ENCODE data around the gene HBG1. TPM values are rescaled to one million over a fixed set of nuclear protein-coding genes. Genes with fewer than 3 reads are reported as not detected.

The HBG1 gene
- total RNA-seq, 1 experiment from 2014 or later: not detected

DNA sequence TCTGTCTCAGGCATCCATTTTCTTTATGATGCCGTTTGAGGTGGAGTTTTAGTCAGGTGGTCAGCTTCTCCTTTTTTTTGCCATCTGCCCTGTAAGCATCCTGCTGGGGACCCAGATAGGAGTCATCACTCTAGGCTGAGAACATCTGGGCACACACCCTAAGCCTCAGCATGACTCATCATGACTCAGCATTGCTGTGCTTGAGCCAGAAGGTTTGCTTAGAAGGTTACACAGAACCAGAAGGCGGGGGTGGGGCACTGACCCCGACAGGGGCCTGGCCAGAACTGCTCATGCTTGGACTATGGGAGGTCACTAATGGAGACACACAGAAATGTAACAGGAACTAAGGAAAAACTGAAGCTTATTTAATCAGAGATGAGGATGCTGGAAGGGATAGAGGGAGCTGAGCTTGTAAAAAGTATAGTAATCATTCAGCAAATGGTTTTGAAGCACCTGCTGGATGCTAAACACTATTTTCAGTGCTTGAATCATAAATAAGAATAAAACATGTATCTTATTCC, 31.0 kb upstream of the HBG1 start:
- H3K4me1 ChIP-seq (ENCODE audit: insufficient read depth, low read length): no peaks in the 10 kb centered on the region
- no peak overlapping the region for H2BK20ac ChIP-seq (ENCODE audit: low read depth, low read length, poor library complexity, severe bottlenecking)
- TF ChIP-seq, protein P1, sequence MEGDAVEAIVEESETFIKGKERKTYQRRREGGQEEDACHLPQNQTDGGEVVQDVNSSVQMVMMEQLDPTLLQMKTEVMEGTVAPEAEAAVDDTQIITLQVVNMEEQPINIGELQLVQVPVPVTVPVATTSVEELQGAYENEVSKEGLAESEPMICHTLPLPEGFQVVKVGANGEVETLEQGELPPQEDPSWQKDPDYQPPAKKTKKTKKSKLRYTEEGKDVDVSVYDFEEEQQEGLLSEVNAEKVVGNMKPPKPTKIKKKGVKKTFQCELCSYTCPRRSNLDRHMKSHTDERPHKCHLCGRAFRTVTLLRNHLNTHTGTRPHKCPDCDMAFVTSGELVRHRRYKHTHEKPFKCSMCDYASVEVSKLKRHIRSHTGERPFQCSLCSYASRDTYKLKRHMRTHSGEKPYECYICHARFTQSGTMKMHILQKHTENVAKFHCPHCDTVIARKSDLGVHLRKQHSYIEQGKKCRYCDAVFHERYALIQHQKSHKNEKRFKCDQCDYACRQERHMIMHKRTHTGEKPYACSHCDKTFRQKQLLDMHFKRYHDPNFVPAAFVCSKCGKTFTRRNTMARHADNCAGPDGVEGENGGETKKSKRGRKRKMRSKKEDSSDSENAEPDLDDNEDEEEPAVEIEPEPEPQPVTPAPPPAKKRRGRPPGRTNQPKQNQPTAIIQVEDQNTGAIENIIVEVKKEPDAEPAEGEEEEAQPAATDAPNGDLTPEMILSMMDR (conservative IDR thresholded peaks at IDR 0.05): no peak
- H3K4ac ChIP-seq (ENCODE audit: low read depth, low read length): no peak overlapping the region
- Mint-ChIP-seq H3K4me1 (peaks cover 4 to 7% of the 10 kb centered on the region in 2 experiments), H3K36me3 (ENCODE audit: insufficient read depth in 1 of 3, low read depth in 3 of 3) (no peaks in the 10 kb centered on the region; a peak in 1 of 7 replicates), H3K4me3 (no peak overlapping the region), H3K9me3 (no peaks in the 10 kb centered on the region), H3K27me3 (ENCODE audit: low read depth) (no peaks in the 10 kb centered on the region; the same call in 1 of the 2 replicates), H3K27ac (peak overlapping the region in 2 of 3 experiments; percentile 26 to 85; a peak in 3 of 7 replicates)
- WGBS (ENCODE audit: extremely low coverage, insufficient read length, low lambda C conversion rate): no CpG with 5 or more reads among the region's 3 CpGs
- no peaks in the 10 kb centered on the region for H3K9me3 ChIP-seq (ENCODE audit: control insufficient read depth, low read depth, low read length)
- no peak overlapping the region for H2AK5ac ChIP-seq (ENCODE audit: insufficient read length, low read length)
- H2BK15ac ChIP-seq (ENCODE audit: low read depth, low read length): no peak overlapping the region
- no peak overlapping the region for H3T11ph ChIP-seq (ENCODE audit: low read length)
- no peak overlapping the region for H3K56ac ChIP-seq (ENCODE audit: insufficient read length, low read depth, low read length)
- no peak overlapping the region for H4K8ac ChIP-seq (replicated peaks; ENCODE audit: insufficient read length, low read depth, low read length)
- no peak overlapping the region for H4K91ac ChIP-seq (ENCODE audit: insufficient read length, low read depth, low read length)
- H3K27me3 ChIP-seq (ENCODE audit: insufficient read depth, low read length): no peaks in the 10 kb centered on the region
- no peak overlapping the region for H3K14ac ChIP-seq (ENCODE audit: insufficient read depth, low read length)
- DNase-seq: peak; percentile 69
- H4K20me1 ChIP-seq (ENCODE audit: control insufficient read depth, insufficient read depth, insufficient read length): no peaks in the 10 kb centered on the region
- no peak overlapping the region for H3K23ac ChIP-seq (ENCODE audit: insufficient read length, low read depth, low read length)
- no peak overlapping the region for H2BK120ac ChIP-seq (ENCODE audit: low read depth, low read length, poor library complexity, severe bottlenecking)
- no peak overlapping the region for H3K18ac ChIP-seq (ENCODE audit: insufficient read length, low read depth, low read length)
- H3K9ac ChIP-seq (ENCODE audit: extremely low read depth, insufficient read length, low read length): no peak overlapping the region
- no peak overlapping the region for H2BK12ac ChIP-seq (ENCODE audit: insufficient read length, low read depth, low read length)
- no peak overlapping the region for H3K4me2 ChIP-seq (ENCODE audit: insufficient read depth, insufficient read length, low read length)
- H3K79me1 ChIP-seq (ENCODE audit: insufficient read depth, low read depth, low read length, poor library complexity, severe bottlenecking): no peaks in the 10 kb centered on the region
- no peaks in the 10 kb centered on the region for H3K23me2 ChIP-seq (ENCODE audit: insufficient read length, low read depth, low read length, poor library complexity, severe bottlenecking)
- H3K27ac ChIP-seq (ENCODE audit: insufficient read length, low read depth, low read length): no peak overlapping the region
- no peak overlapping the region for H2BK5ac ChIP-seq (ENCODE audit: insufficient read length, low read length)
- H2AFZ ChIP-seq (ENCODE audit: low read length): no peak overlapping the region
- no peaks in the 10 kb centered on the region for H3K79me2 ChIP-seq (ENCODE audit: insufficient read depth, low read length)
- H4K5ac ChIP-seq (ENCODE audit: insufficient read length, low read depth, low read length): no peak overlapping the region
